AG09319 (cell line): ENCODE measurements around the gene RCAN2.

Experiments
- DNase-seq: peaks from one replicate; pipeline ENCODE4 v3.0.0-alpha.2; 2010; ENCODE audit warnings: low read depth; ENCODE audit errors: extremely low read depth
- CTCF ChIP-seq: IDR thresholded peaks from 2 replicates; pipeline ENCODE4 v1.5.1; 2011; ENCODE audit warnings: low read depth, mild to moderate bottlenecking, inconsistent platforms, low read length, moderate library complexity

Gene RCAN2

GRCh38 chr6:46331461-46331860 is 159.8 kb downstream of the RCAN2 start:
- TF ChIP-seq CTCF, result no peak

GRCh38 chr6:46329568-46329967 is 161.7 kb downstream of the RCAN2 start:
- no peak for DNase-seq
- no peak for TF ChIP-seq CTCF

More at GRCh38 chr6:46331461-46331860, 159.8 kb downstream of the RCAN2 start:
- no peak for DNase-seq

GRCh38 chr6:46327779-46328178 is 163.5 kb downstream of the RCAN2 start:
- no peak for TF ChIP-seq CTCF
- DNase-seq, result no peak

GRCh38 chr6:46325561-46326530 is 165.4 kb downstream of the RCAN2 start:
- no peak for TF ChIP-seq CTCF
- DNase-seq, result peak; percentile 50

GRCh38 chr6:46324706-46325105 is 166.5 kb downstream of the RCAN2 start:
- DNase-seq, result no peak
- no peak for TF ChIP-seq CTCF

- TF ChIP-seq CTCF, result no peak
- no peak for DNase-seq
Observed at GRCh38 chr6:46323966-46324622, 167.2 kb downstream of the RCAN2 start.

GRCh38 chr6:46323312-46323965 is 167.8 kb downstream of the RCAN2 start:
- no peak for TF ChIP-seq CTCF
- peak; percentile 64 for DNase-seq
